ACC112 (cell line): ENCODE data around the gene DIAPH2.
"Not testable (repeated sequence)": the region's sequence is repeated elsewhere in the genome, so short reads cannot be mapped to it uniquely, and the experiment has no call there.

Experiments
- H2AFZ ChIP-seq: fragments of 200-600 bp; sonication (generic); one replicate; pipeline ENCODE4 v1.6.0; 2017; ENCODE audit warnings: antibody characterized with exemption, low read length; ENCODE audit not compliant: unreplicated experiment
- H3K27ac ChIP-seq: fragments of 200-600 bp; sonication (generic); 2 replicates; pipeline ENCODE4 v1.5.1; 2014; ENCODE audit warnings: low read depth, mild to moderate bottlenecking, antibody characterized with exemption, low read length, moderate library complexity
- H3K27me3 ChIP-seq: fragments of 200-600 bp; sonication (generic); 2 replicates; pipeline ENCODE4 v1.6.1; 2014; ENCODE audit warnings: mild to moderate bottlenecking, antibody characterized with exemption, low read length, moderate library complexity, mixed read lengths; ENCODE audit not compliant: insufficient read depth
- H3K36me3 ChIP-seq: fragments of 200-600 bp; sonication (generic); 2 replicates; pipeline ENCODE4 v1.6.1; 2016; ENCODE audit warnings: mild to moderate bottlenecking, antibody characterized with exemption, low read length, moderate library complexity, mixed read lengths; ENCODE audit not compliant: insufficient read depth
- H3K4me1 ChIP-seq: fragments of 200-600 bp; sonication (generic); one replicate; pipeline ENCODE4 v1.6.1; 2016; ENCODE audit warnings: low read length, mixed read lengths; ENCODE audit not compliant: insufficient read depth, unreplicated experiment, control insufficient read depth
- H3K4me3 ChIP-seq: fragments of 200-600 bp; sonication (generic); 2 replicates; pipeline ENCODE4 v1.5.1; 2014; ENCODE audit warnings: mild to moderate bottlenecking, low read depth, low read length
- H3K79me2 ChIP-seq: fragments of 200-600 bp; sonication (generic); one replicate; pipeline ENCODE4 v1.6.0; 2016; ENCODE audit warnings: low read length; ENCODE audit not compliant: control insufficient read depth, unreplicated experiment, insufficient read depth

Gene DIAPH2

DNA sequence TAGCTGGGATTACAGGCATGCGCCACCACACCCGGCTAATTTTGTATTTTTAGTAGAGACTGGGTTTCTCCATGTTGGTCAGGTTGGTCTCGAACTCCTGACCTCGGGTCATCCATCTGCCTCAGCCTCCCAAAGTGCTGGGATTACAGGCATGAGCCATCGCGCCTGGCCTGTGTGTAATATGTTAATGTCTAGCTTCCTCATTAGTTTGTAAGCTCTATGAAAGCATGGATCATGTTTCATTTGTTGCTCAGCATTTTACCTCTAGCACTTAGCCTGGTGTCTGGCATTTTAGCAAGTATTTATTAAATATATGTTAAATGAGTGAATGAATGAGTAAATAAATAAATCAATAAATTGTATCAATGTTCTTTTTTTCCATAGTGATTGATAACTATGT lies 29.8 kb downstream of the DIAPH2 start:
- Histone ChIP-seq H3K79me2 (peaks cover 15% of the 10 kb centered on the region), H3K4me1 (peaks cover 11% of the 10 kb centered on the region)
- H2AFZ ChIP-seq, H3K36me3 ChIP-seq, H3K27me3 ChIP-seq, H3K27ac ChIP-seq, H3K4me3 ChIP-seq: not testable (repeated sequence)

DNA sequence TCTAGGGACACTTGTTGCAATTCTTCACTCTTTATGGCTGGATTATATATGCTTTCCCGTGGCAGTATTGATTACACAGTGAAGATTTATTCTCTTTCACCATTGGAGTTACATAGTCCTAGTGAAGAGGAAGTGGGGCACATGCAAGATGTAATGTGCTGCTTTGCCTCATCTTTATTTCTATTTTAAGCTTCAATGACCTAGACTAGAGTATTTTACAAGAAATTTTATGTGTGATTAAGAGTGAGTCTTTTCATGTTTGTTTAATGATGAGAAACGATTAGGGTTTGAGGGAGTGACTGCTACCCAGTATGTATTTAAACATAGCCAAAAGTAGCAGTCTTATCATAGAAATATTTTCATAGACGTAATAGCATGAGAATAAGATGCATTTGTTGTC lies 30.8 kb downstream of the DIAPH2 start:
- Histone ChIP-seq H3K79me2 (peaks cover 12% of the 10 kb centered on the region), H2AFZ (no peak overlapping the region), H3K27ac (no peak overlapping the region), H3K4me3 (no peak overlapping the region), H3K36me3 (no peaks in the 10 kb centered on the region), H3K27me3 (no peaks in the 10 kb centered on the region), H3K4me1 (peaks cover 11% of the 10 kb centered on the region)

DNA sequence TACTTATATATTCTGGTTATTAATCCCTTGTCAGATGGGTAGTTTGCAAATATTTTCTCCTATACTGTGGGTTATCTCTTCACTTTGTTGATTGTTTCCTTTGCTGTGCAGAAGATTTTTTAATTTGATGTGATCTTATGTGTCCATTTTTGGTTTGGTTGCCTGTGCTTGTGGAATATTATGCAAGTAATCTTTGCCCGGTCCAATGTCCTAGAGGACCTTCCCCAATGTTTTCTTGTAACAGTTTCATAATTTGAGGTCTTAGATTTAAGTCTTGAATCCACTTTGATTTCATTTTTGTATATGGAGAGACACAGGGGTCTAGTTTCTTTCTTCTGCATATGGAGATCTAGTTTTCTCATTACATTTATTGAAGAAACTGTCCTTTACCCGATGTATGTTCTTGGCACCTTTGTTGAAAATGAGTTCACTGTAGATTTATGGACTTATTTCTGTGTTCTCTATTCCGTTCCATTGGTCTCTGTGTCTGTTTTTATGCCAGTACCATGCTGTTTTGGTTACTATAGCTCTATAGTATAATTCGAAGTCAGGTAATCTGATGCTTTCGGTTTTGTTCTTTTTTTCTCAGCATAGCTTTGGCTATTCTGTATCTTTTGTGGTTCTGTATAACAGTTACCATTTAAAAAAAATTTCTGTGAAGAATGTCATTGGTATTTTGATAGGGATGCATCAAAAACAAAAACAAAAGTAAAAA lies 34.7 kb downstream of the DIAPH2 start:
- peaks cover 11% of the 10 kb centered on the region for H3K4me1 ChIP-seq
- peaks cover 7% of the 10 kb centered on the region for H3K79me2 ChIP-seq
- H3K27ac ChIP-seq, result no peak overlapping the region
- H2AFZ ChIP-seq, result no peak overlapping the region
- H3K4me3 ChIP-seq, result no peak overlapping the region
- no peaks in the 10 kb centered on the region for H3K36me3 ChIP-seq
- no peaks in the 10 kb centered on the region for H3K27me3 ChIP-seq

DNA sequence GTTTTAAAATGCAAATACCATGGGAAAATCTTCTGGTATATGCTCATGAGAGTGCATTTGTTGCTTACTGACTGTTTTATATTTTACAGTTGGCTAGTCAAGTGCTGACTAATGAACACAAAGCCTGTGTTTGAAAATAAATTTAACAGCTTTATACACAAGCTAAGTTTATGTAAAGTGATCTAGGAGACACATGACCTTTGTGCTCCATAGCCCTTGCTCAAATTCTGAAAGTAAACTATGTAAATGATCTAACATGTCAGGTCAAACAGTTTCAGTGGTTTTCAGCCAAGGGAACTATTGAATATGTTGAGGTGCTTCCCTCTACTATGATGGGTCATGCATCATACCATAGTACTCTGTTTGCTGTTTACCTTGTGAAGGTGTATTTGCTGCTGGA lies 36.7 kb downstream of the DIAPH2 start:
- Histone ChIP-seq H3K4me3 (no peak overlapping the region), H2AFZ (no peak overlapping the region), H3K36me3 (no peaks in the 10 kb centered on the region), H3K27me3 (no peaks in the 10 kb centered on the region), H3K4me1 (no peaks in the 10 kb centered on the region), H3K27ac (no peak overlapping the region), H3K79me2 (peaks cover 5% of the 10 kb centered on the region)

DNA sequence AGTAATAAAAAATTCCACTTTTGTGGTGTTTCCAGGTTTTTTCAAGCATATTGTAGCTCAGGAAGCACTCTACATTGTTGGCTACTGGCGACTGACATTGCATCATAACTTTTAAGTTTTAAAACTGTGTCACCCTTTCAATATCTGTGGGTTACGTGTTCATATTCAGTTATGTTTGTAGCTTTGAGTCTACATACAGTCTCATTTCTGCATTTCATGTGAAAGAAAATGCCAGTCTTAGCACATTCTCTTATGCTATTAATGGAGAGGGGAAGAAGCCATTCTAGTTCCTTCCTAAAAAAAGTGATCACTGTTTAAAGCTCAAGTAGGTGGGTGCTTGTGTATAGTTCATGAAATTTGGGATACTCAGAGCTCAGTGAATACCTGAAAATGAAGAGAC lies 38.1 kb downstream of the DIAPH2 start:
- H3K27me3 ChIP-seq, result no peaks in the 10 kb centered on the region

DNA sequence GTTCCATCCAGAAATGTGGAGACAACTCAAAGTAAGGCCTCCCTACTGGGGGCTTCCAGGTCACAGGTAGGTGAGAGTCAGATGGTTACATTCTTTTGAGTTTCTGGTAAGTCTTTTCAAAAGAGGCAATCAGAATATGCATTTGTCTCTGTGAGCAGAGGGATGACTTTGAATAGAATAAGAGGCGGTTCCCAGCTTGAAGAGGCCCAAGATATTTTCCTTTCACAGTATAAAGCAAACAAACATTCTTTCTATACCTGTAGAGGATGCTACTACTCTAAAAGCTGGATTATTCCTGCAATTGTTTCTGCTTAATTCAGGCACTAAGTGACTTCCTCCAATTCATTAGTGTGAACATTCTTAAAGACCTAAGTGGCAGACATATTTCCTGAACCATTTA lies 44.4 kb downstream of the DIAPH2 start:
- H3K27me3 ChIP-seq, result no peaks in the 10 kb centered on the region
- H3K79me2 ChIP-seq, result peaks cover 7% of the 10 kb centered on the region
- H3K27ac ChIP-seq, result no peak overlapping the region
- no peaks in the 10 kb centered on the region for H3K36me3 ChIP-seq
- no peak overlapping the region for H2AFZ ChIP-seq
- H3K4me3 ChIP-seq, result no peak overlapping the region
- H3K4me1 ChIP-seq, result no peaks in the 10 kb centered on the region

More for the DNA sequence above, 38.1 kb downstream of the DIAPH2 start:
- H3K27ac ChIP-seq, result no peak overlapping the region
- no peaks in the 10 kb centered on the region for H3K4me1 ChIP-seq
- no peak overlapping the region for H3K4me3 ChIP-seq
- H2AFZ ChIP-seq, result no peak overlapping the region
- H3K36me3 ChIP-seq, result no peaks in the 10 kb centered on the region
- peaks cover 7% of the 10 kb centered on the region for H3K79me2 ChIP-seq

DNA sequence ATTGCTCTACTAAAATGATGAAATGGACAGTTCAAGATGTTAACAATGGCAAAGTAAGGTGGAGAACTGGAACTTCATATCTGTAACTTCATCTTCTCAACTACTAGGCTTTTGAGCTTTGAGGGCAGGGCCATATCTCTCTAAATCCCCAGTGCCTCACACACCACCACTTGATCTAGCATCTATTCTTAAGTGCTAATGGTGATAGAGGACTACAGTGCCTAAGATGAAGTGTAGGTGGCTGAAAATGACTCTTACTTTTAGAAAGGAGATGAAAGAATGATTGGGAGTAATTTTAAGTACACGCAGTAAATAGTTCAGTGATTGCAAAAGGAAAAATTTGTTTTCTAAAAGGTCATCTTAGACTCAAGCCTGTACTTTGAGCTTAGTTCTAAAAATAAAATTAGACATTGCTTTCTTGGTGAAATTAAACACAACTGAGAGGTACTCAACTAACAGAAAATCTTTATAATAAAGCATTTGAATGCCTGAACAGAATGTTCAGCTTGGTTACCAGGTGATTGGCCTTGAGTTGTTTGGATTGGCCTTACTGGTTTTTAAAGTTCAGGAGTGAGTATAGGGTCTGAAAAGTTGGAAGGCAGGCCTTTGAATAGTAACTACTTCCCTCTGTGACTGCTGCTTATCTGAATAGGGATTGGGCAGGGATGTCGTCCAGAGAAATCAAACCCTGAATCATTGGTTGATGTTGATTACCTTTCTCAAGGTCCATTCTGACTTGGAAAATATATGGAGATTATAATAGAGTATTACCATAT lies 45.4 kb downstream of the DIAPH2 start:
- Histone ChIP-seq H3K36me3 (no peaks in the 10 kb centered on the region), H3K79me2 (peaks cover 7% of the 10 kb centered on the region), H3K4me3 (no peak overlapping the region), H2AFZ (no peak overlapping the region), H3K27me3 (no peaks in the 10 kb centered on the region), H3K4me1 (no peaks in the 10 kb centered on the region), H3K27ac (no peak overlapping the region)

DNA sequence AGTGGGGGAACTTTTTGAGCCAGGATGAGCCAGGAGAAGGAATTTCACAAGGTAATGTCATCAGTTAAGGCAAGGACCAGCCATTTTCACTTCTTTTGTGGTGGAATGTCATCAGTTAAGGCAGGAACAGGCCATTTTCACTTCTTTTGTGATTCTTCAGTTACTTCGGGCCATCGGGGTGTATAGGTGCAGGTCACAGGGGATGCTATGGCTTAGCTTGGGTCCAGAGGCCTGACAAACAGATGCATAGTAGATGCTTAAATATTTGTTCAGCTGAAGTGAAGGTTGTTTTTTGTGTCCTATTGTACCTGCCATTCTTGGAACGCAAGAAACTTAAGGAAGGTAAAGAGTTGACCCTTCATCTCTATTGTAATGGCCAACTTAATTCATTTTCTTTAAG lies 46.4 kb downstream of the DIAPH2 start:
- not testable (repeated sequence) for H3K36me3 ChIP-seq, H3K4me3 ChIP-seq, H3K79me2 ChIP-seq, H2AFZ ChIP-seq, H3K4me1 ChIP-seq, H3K27me3 ChIP-seq, H3K27ac ChIP-seq

DNA sequence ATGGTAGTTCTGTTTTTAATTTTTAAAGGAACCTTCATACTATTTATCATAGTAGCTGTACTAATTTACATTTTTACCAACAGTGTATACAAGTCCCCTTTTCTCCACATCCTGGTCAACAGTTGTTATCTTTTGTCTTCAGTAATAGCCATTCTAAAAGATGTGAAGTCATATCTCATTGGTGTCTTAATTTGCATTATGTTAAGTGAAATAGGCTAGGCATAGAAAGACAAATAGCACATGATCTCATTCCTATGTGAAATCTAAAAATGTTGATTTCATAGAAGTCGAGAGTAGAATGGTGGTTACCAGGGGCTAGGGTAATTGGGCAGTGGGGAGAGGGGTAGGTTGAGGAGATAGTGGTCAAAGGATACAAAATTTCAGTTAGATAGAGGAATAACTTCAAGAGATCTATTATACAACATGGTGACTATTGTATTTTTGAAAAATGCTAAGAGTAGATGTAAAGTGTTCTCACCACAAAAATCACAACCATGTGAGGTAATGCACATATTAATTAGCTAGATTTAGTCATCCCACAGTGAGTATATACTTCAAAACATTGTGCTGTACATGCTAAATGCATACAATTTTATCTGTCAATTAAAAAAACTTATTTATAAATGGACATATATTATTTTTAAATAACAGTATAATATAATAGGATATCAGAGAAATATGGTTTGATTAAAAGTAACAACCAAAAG lies 58.9 kb downstream of the DIAPH2 start:
- Histone ChIP-seq H3K4me3 (no peak overlapping the region), H3K27me3 (no peaks in the 10 kb centered on the region), H2AFZ (no peak overlapping the region), H3K4me1 (no peaks in the 10 kb centered on the region), H3K27ac (no peak overlapping the region), H3K79me2 (no peaks in the 10 kb centered on the region), H3K36me3 (no peaks in the 10 kb centered on the region)

DNA sequence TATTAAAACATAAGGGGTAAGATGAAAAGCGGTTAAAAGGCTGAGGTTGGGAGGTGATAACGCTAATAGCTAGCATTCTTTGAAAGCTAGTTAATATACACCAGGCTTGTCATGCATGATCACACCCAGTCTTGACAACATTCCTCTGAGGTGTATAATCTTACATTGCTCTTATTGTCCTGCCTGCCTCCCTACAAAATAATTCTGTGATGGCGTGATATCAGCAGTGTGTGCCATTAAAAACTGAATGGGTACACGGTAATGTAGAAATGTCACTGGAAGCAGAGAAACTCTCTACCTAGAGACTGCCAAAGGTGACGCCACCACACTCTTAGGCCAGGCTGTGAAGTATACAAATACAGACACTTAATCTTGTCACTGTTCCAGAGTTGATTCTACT lies 68.1 kb downstream of the DIAPH2 start:
- no peak overlapping the region for H3K27ac ChIP-seq
- no peaks in the 10 kb centered on the region for H3K4me1 ChIP-seq
- H3K4me3 ChIP-seq, result no peak overlapping the region
- no peaks in the 10 kb centered on the region for H3K79me2 ChIP-seq
- no peaks in the 10 kb centered on the region for H3K36me3 ChIP-seq
- no peak overlapping the region for H2AFZ ChIP-seq
- no peaks in the 10 kb centered on the region for H3K27me3 ChIP-seq
